IPS-18c (cell line): ENCODE results near the gene PPDPF.
A peak's percentile ranks its signal among the peaks of the same experiment; 100 is the strongest.
"Not testable (repeated sequence)": the region's sequence is repeated elsewhere in the genome, so short reads cannot be mapped to it uniquely, and the experiment has no call there.

Experiments used
- H3K4me3 ChIP-seq: 2 replicates; pipeline ENCODE4 v1.7.0; 2013; ENCODE audit warnings: low read depth, mild to moderate bottlenecking, low read length, moderate library complexity; ENCODE audit not compliant: insufficient read depth
- H3K9me3 ChIP-seq: one replicate; pipeline ENCODE4 v1.6.1; 2013; ENCODE audit warnings: mild to moderate bottlenecking, low read length, moderate library complexity; ENCODE audit not compliant: control insufficient read depth, insufficient read depth

The PPDPF gene

GRCh38 chr20:63520504-63520933, at the start of gene PPDPF:
TSS of gene PPDPF (plus strand) at chr20:63520765. CDS start at chr20:63521309, 544 bp downstream.
- peak within 1 kb of the TSS; percentile 87 for H3K4me3 ChIP-seq
- no peaks in the 10 kb centered on the region for H3K9me3 ChIP-seq

GRCh38 chr20:63471002-63471716, 49.4 kb upstream of the PPDPF start:
- Histone ChIP-seq H3K9me3 (peaks cover 2% of the 10 kb centered on the region), H3K4me3 (peak overlapping the region; percentile 76)

GRCh38 chr20:63471717-63471980, 48.9 kb upstream of the PPDPF start:
- Histone ChIP-seq H3K9me3 (peaks cover 2% of the 10 kb centered on the region), H3K4me3 (peak overlapping the region; percentile 76)

- peaks cover 2% of the 10 kb centered on the region for H3K9me3 ChIP-seq
- H3K4me3 ChIP-seq: peak within 1 kb of the TSS; percentile 76
These were observed 48.4 kb upstream of the PPDPF start, which contains the start of gene KCNQ2 for GRCh38 chr20:63471981-63472831. TSS of gene KCNQ2 (minus strand) at chr20:63472655. CDS start at chr20:63472463, 192 bp downstream.

GRCh38 chr20:63472862-63473390, 47.6 kb upstream of the PPDPF start:
- Histone ChIP-seq H3K9me3 (peaks cover 2% of the 10 kb centered on the region), H3K4me3 (no peak overlapping the region)

- Histone ChIP-seq H3K9me3 (peaks cover 2% of the 10 kb centered on the region), H3K4me3 (no peak overlapping the region)
These were observed 46.8 kb upstream of the PPDPF start for GRCh38 chr20:63473555-63474449.

GRCh38 chr20:63475209-63475608, 45.4 kb upstream of the PPDPF start:
- H3K4me3 ChIP-seq: no peak overlapping the region
- peaks cover 2% of the 10 kb centered on the region for H3K9me3 ChIP-seq

GRCh38 chr20:63477061-63477616, 43.4 kb upstream of the PPDPF start:
- H3K9me3 ChIP-seq: peaks cover 2% of the 10 kb centered on the region
- no peak overlapping the region for H3K4me3 ChIP-seq

GRCh38 chr20:63477944-63478343, 42.6 kb upstream of the PPDPF start:
- Histone ChIP-seq H3K4me3 (no peak overlapping the region), H3K9me3 (peaks cover 2% of the 10 kb centered on the region)

GRCh38 chr20:63478346-63479302, 41.9 kb upstream of the PPDPF start:
- no peaks in the 10 kb centered on the region for H3K9me3 ChIP-seq
- no peak overlapping the region for H3K4me3 ChIP-seq

- not testable (repeated sequence) for H3K4me3 ChIP-seq, H3K9me3 ChIP-seq
These were observed 40.7 kb upstream of the PPDPF start for GRCh38 chr20:63479695-63480419.

- H3K4me3 ChIP-seq: no peak overlapping the region
- H3K9me3 ChIP-seq: no peaks in the 10 kb centered on the region
These were observed 39.1 kb upstream of the PPDPF start for GRCh38 chr20:63481503-63481902.

- H3K9me3 ChIP-seq: no peaks in the 10 kb centered on the region
- H3K4me3 ChIP-seq: no peak overlapping the region
These were observed 38.5 kb upstream of the PPDPF start for GRCh38 chr20:63482021-63482587.

GRCh38 chr20:63483834-63484233, 36.7 kb upstream of the PPDPF start:
- Histone ChIP-seq H3K9me3 (no peaks in the 10 kb centered on the region), H3K4me3 (no peak overlapping the region)

- no peak overlapping the region for H3K4me3 ChIP-seq
- H3K9me3 ChIP-seq: no peaks in the 10 kb centered on the region
These were observed 36.3 kb upstream of the PPDPF start for GRCh38 chr20:63484236-63484635.
